ENCODE measurements around the gene MZT2B.
"Not testable (repeated sequence)": the region's sequence is repeated elsewhere in the genome, so short reads cannot be mapped to it uniquely, and the experiment has no call there.

Gene MZT2B

DNA sequence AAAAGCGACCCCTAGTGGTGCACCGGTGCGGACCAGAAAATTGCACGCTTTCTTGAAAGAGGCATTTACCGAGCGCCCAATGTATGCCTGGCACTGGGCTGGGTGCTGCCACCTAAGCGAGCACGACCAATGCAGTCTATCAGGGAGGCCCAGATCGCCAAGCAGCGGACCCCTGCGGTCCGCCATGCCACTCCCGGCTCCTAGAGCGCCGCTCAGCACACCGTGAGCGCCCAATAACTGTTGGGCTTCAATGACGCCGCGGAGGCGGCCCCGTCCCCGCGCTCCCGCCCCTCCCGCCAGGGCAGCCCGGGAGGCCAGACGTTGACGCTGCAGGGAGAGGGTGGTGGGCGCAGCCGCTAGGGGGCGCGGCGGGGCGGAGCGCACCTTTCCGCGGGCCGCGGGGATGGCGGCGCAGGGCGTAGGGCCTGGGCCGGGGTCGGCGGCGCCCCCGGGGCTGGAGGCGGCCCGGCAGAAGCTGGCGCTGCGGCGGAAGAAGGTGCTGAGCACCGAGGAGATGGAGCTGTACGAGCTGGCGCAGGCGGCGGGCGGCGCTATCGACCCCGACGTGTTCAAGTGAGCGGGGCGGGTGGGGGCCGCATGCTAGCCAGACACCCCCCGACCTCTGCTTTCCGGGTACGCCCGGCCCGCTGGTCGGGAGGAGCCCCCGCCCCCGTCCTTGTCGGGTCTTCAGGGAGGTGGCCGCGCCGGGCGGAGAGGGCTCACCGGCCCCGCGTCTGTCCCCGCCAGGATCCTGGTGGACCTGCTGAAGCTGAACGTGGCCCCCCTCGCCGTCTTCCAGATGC is at the start of gene MZT2B:
TSS of gene MZT2B (plus strand) at position 383 of the 803 bp plus-strand sequence. CDS start at position 404, 21 bp downstream.
- peak; percentile 96 for DNase-seq (ENCODE audit: low spot score)

- no peak for DNase-seq (ENCODE audit: low spot score)
These were observed 46.1 kb upstream of the MZT2B start for GRCh38 chr2:130135692-130136541.

GRCh38 chr2:130136546-130136945 is 45.5 kb upstream of the MZT2B start:
- DNase-seq (ENCODE audit: low spot score) = not testable (repeated sequence)

DNA sequence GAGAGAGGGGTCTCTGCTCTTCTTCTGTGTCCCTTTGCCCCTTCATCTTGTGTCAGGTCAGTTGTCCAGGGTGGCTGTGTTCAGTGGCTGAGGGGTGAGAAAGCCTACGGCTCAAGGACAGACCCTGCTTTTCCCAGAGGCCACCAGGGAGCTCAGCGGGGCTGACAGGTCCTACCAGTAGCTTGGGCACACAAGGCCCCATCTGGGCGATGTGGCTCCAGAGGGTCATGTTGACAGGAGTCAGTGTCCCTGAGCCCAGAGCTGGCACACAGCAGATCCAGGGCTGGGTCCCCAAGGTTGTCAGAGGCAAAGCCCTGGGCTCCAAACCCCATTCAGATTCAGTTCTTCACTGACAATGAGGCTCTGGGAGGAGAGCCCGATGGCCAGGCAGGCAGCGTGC is 44.9 kb upstream of the MZT2B start:
- DNase-seq (ENCODE audit: low spot score) = not testable (repeated sequence)

GRCh38 chr2:130138326-130138725 is 43.7 kb upstream of the MZT2B start:
- not testable (repeated sequence) for DNase-seq (ENCODE audit: low spot score)

GRCh38 chr2:130138841-130139251 is 43.2 kb upstream of the MZT2B start:
- not testable (repeated sequence) for DNase-seq (ENCODE audit: low spot score)

GRCh38 chr2:130139331-130140280 is 42.5 kb upstream of the MZT2B start:
- DNase-seq (ENCODE audit: low spot score) = not testable (repeated sequence)

DNA sequence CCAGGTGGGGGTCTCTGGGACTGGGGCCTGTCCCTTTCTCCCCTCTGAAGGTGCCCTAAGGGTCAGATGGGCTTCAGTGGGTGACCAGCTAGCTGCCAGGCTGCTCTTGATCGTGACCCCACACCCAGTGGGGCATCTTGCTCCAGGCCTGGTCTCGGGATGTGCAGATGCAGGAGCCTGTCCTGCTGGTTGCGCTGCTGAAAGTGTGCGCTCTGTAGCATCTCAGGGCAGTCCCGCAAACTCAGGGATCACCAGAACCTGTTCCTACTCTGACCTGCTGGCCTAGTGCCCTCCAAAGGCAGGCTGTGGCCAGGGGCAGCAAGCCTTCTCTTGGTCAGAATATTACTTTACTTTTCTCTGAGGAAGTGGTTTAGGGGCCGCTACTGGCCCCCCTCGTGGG is 41.5 kb upstream of the MZT2B start:
- DNase-seq (ENCODE audit: low spot score) = not testable (repeated sequence)

- DNase-seq (ENCODE audit: low spot score) = not testable (repeated sequence)
These were observed 41.1 kb upstream of the MZT2B start for GRCh38 chr2:130141002-130141401.

GRCh38 chr2:130141645-130142370 is 40.3 kb upstream of the MZT2B start:
- DNase-seq (ENCODE audit: low spot score) = not testable (repeated sequence)

DNA sequence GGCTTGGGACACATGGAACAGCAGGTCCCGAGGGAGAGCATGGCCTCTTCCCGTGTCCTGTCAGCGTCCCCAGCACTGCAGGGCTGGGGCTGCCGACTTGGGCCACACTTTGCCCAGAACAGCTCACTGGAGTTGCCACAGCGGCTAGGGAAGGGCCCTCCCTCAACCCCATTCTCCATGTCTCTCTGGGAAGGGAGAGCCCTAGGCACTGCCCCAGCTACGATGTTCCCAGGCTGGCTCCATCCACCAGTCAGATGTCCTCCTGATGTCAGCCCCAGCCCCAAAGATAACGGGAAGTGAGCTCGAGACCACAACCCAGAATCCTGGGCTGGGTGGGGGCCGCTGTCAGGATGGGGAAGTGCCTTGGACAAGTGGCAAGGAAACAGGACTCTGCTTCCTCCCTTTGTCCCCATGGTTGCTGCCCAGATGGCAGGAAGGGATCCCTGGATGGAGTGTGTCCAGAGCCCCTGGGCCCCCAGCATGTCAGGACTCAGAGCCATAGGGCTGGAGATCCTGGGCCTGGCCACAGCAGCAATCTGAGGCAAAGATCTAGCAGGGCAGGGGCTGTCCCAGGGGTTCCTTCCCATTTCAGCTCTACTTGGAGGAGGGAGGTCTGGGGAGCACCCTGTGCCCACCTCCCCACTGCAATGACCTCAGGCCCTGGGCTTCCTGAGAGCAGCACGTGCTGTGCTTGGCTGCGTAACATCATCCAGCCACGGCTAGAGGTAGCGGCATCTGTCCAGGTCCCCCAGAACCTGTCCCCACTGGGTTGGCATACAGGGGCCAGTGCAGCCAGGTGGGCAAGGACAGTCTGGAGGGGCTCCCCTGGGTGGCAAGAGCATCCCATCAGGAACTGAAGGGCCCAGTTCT is 39.4 kb upstream of the MZT2B start:
- DNase-seq (ENCODE audit: low spot score) = not testable (repeated sequence)

- not testable (repeated sequence) for DNase-seq (ENCODE audit: low spot score)
These were observed 38.6 kb upstream of the MZT2B start for GRCh38 chr2:130143266-130144039.

- not testable (repeated sequence) for DNase-seq (ENCODE audit: low spot score)
These were observed 37.1 kb upstream of the MZT2B start, which contains the start of gene CCDC74B for GRCh38 chr2:130145006-130145414. Gene CCDC74B (minus strand): TSS chr2:130145112. CDS start chr2:130144996, 116 bp downstream.

- not testable (repeated sequence) for DNase-seq (ENCODE audit: low spot score)
These were observed 33.5 kb upstream of the MZT2B start for GRCh38 chr2:130148515-130148914.

- DNase-seq (ENCODE audit: low spot score) = no peak
These were observed 31.6 kb upstream of the MZT2B start for GRCh38 chr2:130150181-130151144.

DNA sequence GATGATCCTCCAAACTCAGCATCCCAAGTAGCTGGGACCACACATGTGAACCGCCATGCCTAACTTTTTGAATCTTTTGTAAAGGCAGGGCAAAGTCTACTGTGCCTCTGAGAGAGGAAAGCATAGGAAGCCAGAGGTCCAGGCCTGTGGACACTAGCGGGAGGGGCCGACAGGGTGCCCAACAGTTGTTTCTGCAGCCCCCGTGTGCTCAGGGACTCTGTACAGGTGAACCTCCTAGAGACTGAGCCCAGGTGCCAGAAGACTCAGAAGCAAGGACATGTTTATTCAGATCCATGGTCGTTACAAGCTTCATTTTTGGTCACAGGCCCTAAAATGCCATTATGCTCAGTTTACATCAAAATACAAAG is 30.9 kb upstream of the MZT2B start:
- DNase-seq (ENCODE audit: low spot score) = not testable (repeated sequence)

DNA sequence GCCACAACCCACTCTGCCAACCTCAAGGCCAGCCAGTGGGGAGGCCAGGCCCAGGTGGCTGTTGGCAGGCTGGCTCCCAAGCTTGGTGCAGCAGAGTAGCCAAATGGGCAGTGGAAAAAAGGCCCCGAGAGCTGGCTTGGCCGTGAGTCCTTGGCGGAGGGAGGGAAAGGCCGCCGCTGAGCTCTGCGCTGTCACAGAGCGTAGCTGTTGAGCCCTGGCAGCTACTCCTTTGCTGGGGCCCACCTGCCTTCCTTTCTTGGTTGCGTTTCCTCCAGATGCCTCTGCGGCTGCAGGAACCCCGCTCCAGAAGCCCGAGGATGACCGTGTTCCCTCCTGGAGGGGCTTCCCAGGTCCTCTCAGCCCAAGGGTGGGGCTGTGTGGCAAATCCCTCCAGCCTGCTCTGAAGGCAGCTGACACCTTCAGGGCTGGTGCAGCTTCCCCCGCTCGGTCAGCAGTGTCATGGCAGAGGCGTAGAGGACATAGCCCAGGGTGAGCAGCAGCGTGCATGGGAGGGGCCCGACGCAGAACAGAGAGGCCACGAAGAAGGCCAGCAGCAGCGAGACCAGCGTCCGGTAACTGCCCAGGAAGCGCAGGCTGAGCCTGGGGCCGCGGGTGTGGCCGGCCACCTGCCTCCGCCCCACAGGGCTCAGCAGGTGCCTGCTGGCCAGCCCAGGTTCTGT is 29.8 kb upstream of the MZT2B start:
- DNase-seq (ENCODE audit: low spot score) = not testable (repeated sequence)
